Measurements from ENCODE around the gene GATAD1. TPM values are rescaled to one million over a fixed set of nuclear protein-coding genes. Genes with fewer than 3 reads are reported as not detected.

The GATAD1 gene
- total RNA-seq, 4 donors from 2014 or later, result 42.9 to 61.8 (median 54.1) TPM

- TF ChIP-seq CTCF (IDR thresholded peaks at IDR 0.05; ENCODE audit: low read depth), result no peak
These were observed 9.3 kb upstream of the GATAD1 start for GRCh38 chr7:92437956-92438491.

- no peak for TF ChIP-seq CTCF (IDR thresholded peaks at IDR 0.05; ENCODE audit: low read depth)
These were observed 375 bp upstream of the GATAD1 start for GRCh38 chr7:92446869-92447344.

- TF ChIP-seq CTCF (IDR thresholded peaks at IDR 0.05; ENCODE audit: low read depth), result no peak
These were observed 994 bp downstream of the GATAD1 start for GRCh38 chr7:92448205-92448747.

GRCh38 chr7:92451645-92452044, 4.4 kb downstream of the GATAD1 start:
- TF ChIP-seq CTCF (IDR thresholded peaks at IDR 0.05; ENCODE audit: low read depth), result no peak

- no peak for TF ChIP-seq CTCF (IDR thresholded peaks at IDR 0.05; ENCODE audit: low read depth)
These were observed 9.0 kb downstream of the GATAD1 start for GRCh38 chr7:92456236-92456635.

- TF ChIP-seq CTCF (IDR thresholded peaks at IDR 0.05; ENCODE audit: low read depth), result no peak
These were observed 12.8 kb downstream of the GATAD1 start for GRCh38 chr7:92460109-92460508.

- TF ChIP-seq CTCF (IDR thresholded peaks at IDR 0.05; ENCODE audit: low read depth), result no peak
These were observed 13.2 kb downstream of the GATAD1 start for GRCh38 chr7:92460510-92460909.
